ENCODE data around the gene UROD. TPM values are rescaled to one million over a fixed set of nuclear protein-coding genes. Genes with fewer than 3 reads are reported as not detected.

Gene UROD
- total RNA-seq, 4 donors from 2014 or later = 45.4 to 65.9 (median 57.2) TPM

- H3K27ac ChIP-seq = no peak overlapping the region
- no peaks in the 10 kb centered on the region for H3K36me3 ChIP-seq
- peaks cover 4% of the 10 kb centered on the region for H3K4me1 ChIP-seq
- no peaks in the 10 kb centered on the region for H3K27me3 ChIP-seq
- H3K9me3 ChIP-seq = no peaks in the 10 kb centered on the region
- 83% methylated on average over 7 of the region's 7 CpGs for WGBS
- H3K4me3 ChIP-seq = no peak overlapping the region
- no peak for DNase-seq (ENCODE audit: low spot score in 2 of 2)
- TF ChIP-seq EP300 (IDR thresholded peaks at IDR 0.05) = no peak
- no peak for TF ChIP-seq POLR2AphosphoS5 (IDR thresholded peaks at IDR 0.05)
- no peak for TF ChIP-seq CTCF (IDR thresholded peaks at IDR 0.05)
- no peak for TF ChIP-seq POLR2A (IDR thresholded peaks at IDR 0.05)
Observed at GRCh38 chr1:45035631-45036301, 23.7 kb downstream of the UROD start.

- H3K4me3 ChIP-seq = no peak overlapping the region
- TF ChIP-seq CTCF (IDR thresholded peaks at IDR 0.05) (no peak), POLR2AphosphoS5 (IDR thresholded peaks at IDR 0.05) (no peak), POLR2A (IDR thresholded peaks at IDR 0.05) (no peak), EP300 (IDR thresholded peaks at IDR 0.05) (no peak)
- H3K27ac ChIP-seq = no peak overlapping the region
- H3K9me3 ChIP-seq = no peaks in the 10 kb centered on the region
- H3K36me3 ChIP-seq = no peaks in the 10 kb centered on the region
- H3K27me3 ChIP-seq = no peaks in the 10 kb centered on the region
- H3K4me1 ChIP-seq = peaks cover 4% of the 10 kb centered on the region
- no peak for DNase-seq (ENCODE audit: low spot score in 2 of 2)
Observed at GRCh38 chr1:45037456-45037855, 25.4 kb downstream of the UROD start.

GRCh38 chr1:45038240-45038639 is 26.2 kb downstream of the UROD start:
- 94% methylated on average over 2 of the region's 2 CpGs for WGBS
- Histone ChIP-seq H3K4me3 (no peak overlapping the region), H3K4me1 (peaks cover 4% of the 10 kb centered on the region), H3K27ac (no peak overlapping the region), H3K9me3 (no peaks in the 10 kb centered on the region), H3K36me3 (no peaks in the 10 kb centered on the region), H3K27me3 (no peaks in the 10 kb centered on the region)
- DNase-seq (ENCODE audit: low spot score in 2 of 2) = no peak
- TF ChIP-seq EP300 (IDR thresholded peaks at IDR 0.05) (no peak), POLR2A (IDR thresholded peaks at IDR 0.05) (no peak), POLR2AphosphoS5 (IDR thresholded peaks at IDR 0.05) (no peak), CTCF (IDR thresholded peaks at IDR 0.05) (no peak)

- no peak overlapping the region for H3K4me3 ChIP-seq
- H3K9me3 ChIP-seq = no peaks in the 10 kb centered on the region
- 85% methylated on average over 6 of the region's 8 CpGs for WGBS
- H3K27ac ChIP-seq = no peak overlapping the region
- no peaks in the 10 kb centered on the region for H3K36me3 ChIP-seq
- H3K4me1 ChIP-seq = peaks cover 4% of the 10 kb centered on the region
- no peaks in the 10 kb centered on the region for H3K27me3 ChIP-seq
- TF ChIP-seq POLR2A (IDR thresholded peaks at IDR 0.05) (no peak), EP300 (IDR thresholded peaks at IDR 0.05) (no peak), POLR2AphosphoS5 (IDR thresholded peaks at IDR 0.05) (no peak), CTCF (IDR thresholded peaks at IDR 0.05) (no peak)
- DNase-seq (ENCODE audit: low spot score in 2 of 2) = no peak
Observed at GRCh38 chr1:45038661-45039364, 26.8 kb downstream of the UROD start.

- WGBS = over 99% methylated on average over 5 of the region's 5 CpGs
- DNase-seq (ENCODE audit: low spot score in 2 of 2) = no peak
- no peaks in the 10 kb centered on the region for H3K27me3 ChIP-seq
- TF ChIP-seq CTCF (IDR thresholded peaks at IDR 0.05) = no peak
- no peak for TF ChIP-seq POLR2A (IDR thresholded peaks at IDR 0.05)
- no peak for TF ChIP-seq POLR2AphosphoS5 (IDR thresholded peaks at IDR 0.05)
- TF ChIP-seq EP300 (IDR thresholded peaks at IDR 0.05) = no peak
- no peaks in the 10 kb centered on the region for H3K36me3 ChIP-seq
- H3K4me1 ChIP-seq = peaks cover 4% of the 10 kb centered on the region
- H3K4me3 ChIP-seq = no peak overlapping the region
- H3K27ac ChIP-seq = no peak overlapping the region
- no peaks in the 10 kb centered on the region for H3K9me3 ChIP-seq
Observed at GRCh38 chr1:45040297-45040696, 28.2 kb downstream of the UROD start.
